Motor neuron (in vitro differentiated cells): ENCODE results near the gene CXCL5. TPM values are rescaled to one million over a fixed set of nuclear protein-coding genes. Genes with fewer than 3 reads are reported as not detected.
A peak's percentile ranks its signal among the peaks of the same experiment; 100 is the strongest.

ENCODE experiments used
- ATAC-seq, 8 experiments: fragments of 200-7000 bp; cut with Tn5 transposase; replicated peaks in 6 of 8; 2 replicates each; pipeline ENCODE4 v1.8.0; 2021; ENCODE audit warnings: mild to moderate bottlenecking in 8 of 8, moderate library complexity in 8 of 8
- H3K27ac ChIP-seq, 2 donors: fragments of 250-450 bp; sonication (Bioruptor Pico); 2 replicates each; pipeline ENCODE4 v1.9.0; 2021; ENCODE audit warnings: antibody characterized with exemption in 2 of 2, mild to moderate bottlenecking in 2 of 2, moderate library complexity in 1 of 2
- H3K4me1 ChIP-seq, 2 donors: fragments of 250-450 bp; sonication (Bioruptor Pico); replicated peaks in 1 of 2; 2 replicates each; pipeline ENCODE4 v1.6.1; 2021; ENCODE audit warnings: antibody characterized with exemption in 2 of 2, mild to moderate bottlenecking in 2 of 2, moderate library complexity in 1 of 2
- H3K4me3 ChIP-seq, 5 donors: fragments of 250-450 bp; sonication (Bioruptor Pico); 2 replicates each; pipeline ENCODE4 v1.9.0; 2021; ENCODE audit warnings: antibody characterized with exemption in 5 of 5, mild to moderate bottlenecking in 5 of 5, moderate library complexity in 4 of 5
- WGBS, 10 experiments: fragments of 450-650 bp; shearing (Covaris generic); methylation state at CpG; one replicate each; pipeline ENCODE4 v1.0.0; 2022; 5-methylcytosine and 5-hydroxymethylcytosine counted together
- in situ Hi-C, 9 experiments: fragments of 400-800 bp; cut with MboI; loops; one replicate each; pipeline ENCODE4 v1.15.0; 2021; ENCODE audit warnings: low sequenced_read_pairs in 9 of 9, low pct_unique_long_range_greater_than_20kb in 2 of 9; ENCODE audit not compliant: unreplicated experiment in 9 of 9
- total RNA-seq, 8 experiments: library from RNA; unstranded; fragments of 300-600 nt; gene quantifications; 2 replicates each; pipeline versions ENCODE4 v1.2.3 to v1.2.4, GENCODE V29; 2022

Gene CXCL5
- total RNA-seq, 8 experiments from 2014 or later, result 0.14 to 0.17 (median 0.15) TPM; not detected in 4

- in situ Hi-C loops, result no loop called here
- no peaks in the 10 kb centered on the region for H3K4me1 ChIP-seq
- ATAC-seq, result no peak
- H3K4me3 ChIP-seq, result no peak overlapping the region
- no peak overlapping the region for H3K27ac ChIP-seq
These were observed 33.6 kb upstream of the CXCL5 start for GRCh38 chr4:74032064-74032463.

DNA sequence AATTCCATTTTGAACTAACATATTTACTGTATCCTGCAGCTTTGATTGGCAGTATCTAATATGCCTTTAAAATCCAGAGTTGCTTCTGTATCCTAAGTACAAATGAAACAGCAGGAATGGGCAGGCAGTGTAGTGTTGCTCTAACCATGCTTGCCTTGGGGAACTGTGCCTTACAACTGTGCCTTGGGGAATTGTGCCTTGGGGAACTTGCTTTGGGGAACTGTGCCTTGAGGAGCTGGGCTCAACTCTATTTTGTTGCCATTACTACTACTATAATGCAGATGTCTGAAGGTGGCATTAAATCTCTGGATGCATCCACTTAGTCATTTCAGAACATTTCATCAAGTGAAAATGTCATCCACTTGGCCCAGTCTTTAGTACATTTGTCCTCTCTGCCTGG lies 33.1 kb upstream of the CXCL5 start:
- ATAC-seq, result no peak
- no peaks in the 10 kb centered on the region for H3K4me1 ChIP-seq
- in situ Hi-C loops, result no loop called here
- H3K4me3 ChIP-seq, result no peak overlapping the region
- H3K27ac ChIP-seq, result no peak overlapping the region

DNA sequence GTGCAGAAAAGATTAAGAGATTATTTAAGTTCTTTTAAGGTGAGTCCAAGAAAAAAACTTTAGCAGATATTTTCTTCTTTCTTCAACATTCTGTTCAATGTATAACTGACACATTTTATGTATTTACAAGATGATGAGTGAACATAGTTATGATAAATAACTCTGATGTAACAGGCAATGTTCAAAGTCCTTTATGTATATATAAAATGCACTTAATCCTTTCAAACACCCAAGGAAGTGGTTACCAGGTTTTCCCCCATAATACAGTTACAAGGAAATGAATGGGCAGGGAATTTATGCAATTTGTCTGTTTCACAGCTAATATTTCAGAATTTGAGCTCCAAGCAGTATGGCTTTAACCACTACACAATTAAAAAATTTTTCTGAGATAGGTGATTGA lies 31.8 kb upstream of the CXCL5 start:
- no peak for ATAC-seq
- H3K4me1 ChIP-seq, result no peaks in the 10 kb centered on the region
- H3K4me3 ChIP-seq, result no peak overlapping the region
- in situ Hi-C loops, result no loop called here
- no peak overlapping the region for H3K27ac ChIP-seq

- no peak overlapping the region for H3K27ac ChIP-seq
- no peak for ATAC-seq
- in situ Hi-C loops, result no loop called here
- no peak overlapping the region for H3K4me3 ChIP-seq
- 0 to 100% (median 54%) methylated on average over 1 of the region's 1 CpG; no CpG with 5 or more reads in 1 of the 10 experiments for WGBS, 10 experiments
- H3K4me1 ChIP-seq, result no peaks in the 10 kb centered on the region
These were observed 30.0 kb upstream of the CXCL5 start for GRCh38 chr4:74028504-74028903.

- ATAC-seq, result peak in 1 of 8 experiments; percentile 45
- WGBS, 10 experiments, result 35 to 100% (median 95%) methylated on average over 1 to 2 of the region's 2 CpGs
- in situ Hi-C loops, result no loop called here
- H3K4me1 ChIP-seq, result no peaks in the 10 kb centered on the region
- no peak overlapping the region for H3K4me3 ChIP-seq
- no peak overlapping the region for H3K27ac ChIP-seq
These were observed 25.2 kb upstream of the CXCL5 start for GRCh38 chr4:74023709-74024108.

DNA sequence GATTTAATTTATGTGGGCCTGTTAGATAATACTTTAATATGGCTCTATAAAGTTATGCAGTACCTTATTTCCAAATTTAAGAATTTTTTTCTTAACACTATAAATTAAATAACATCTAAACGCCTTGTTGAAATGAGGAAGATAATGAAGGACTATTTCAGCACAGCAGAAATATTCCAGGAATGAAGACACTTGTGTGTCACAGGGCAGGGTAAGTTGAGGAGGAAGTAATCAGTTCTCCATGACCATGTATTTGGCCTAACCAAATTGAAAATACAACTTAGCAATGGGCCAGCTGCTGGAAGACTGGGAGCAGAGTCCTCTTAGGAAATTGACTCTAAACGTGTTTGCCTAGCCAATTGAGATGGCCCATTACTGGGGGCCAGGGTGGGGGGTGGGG lies 23.1 kb upstream of the CXCL5 start:
- Histone ChIP-seq H3K4me1 (no peaks in the 10 kb centered on the region), H3K4me3 (no peak overlapping the region), H3K27ac (no peak overlapping the region)
- in situ Hi-C loops, result no loop called here
- no peak for ATAC-seq
- WGBS, 10 experiments, result 17 to 100% (median 60%) methylated on average over 1 to 2 of the region's 2 CpGs; no CpG with 5 or more reads in 2 of the 10 experiments

GRCh38 chr4:74018771-74019170 lies 20.3 kb upstream of the CXCL5 start:
- in situ Hi-C loops, result no loop called here
- WGBS, 10 experiments, result 31 to 100% (median 83%) methylated on average over 2 to 3 of the region's 3 CpGs; no CpG with 5 or more reads in 1 of the 10 experiments
- Histone ChIP-seq H3K27ac (no peak overlapping the region), H3K4me3 (no peak overlapping the region), H3K4me1 (no peaks in the 10 kb centered on the region)
- ATAC-seq, result no peak

DNA sequence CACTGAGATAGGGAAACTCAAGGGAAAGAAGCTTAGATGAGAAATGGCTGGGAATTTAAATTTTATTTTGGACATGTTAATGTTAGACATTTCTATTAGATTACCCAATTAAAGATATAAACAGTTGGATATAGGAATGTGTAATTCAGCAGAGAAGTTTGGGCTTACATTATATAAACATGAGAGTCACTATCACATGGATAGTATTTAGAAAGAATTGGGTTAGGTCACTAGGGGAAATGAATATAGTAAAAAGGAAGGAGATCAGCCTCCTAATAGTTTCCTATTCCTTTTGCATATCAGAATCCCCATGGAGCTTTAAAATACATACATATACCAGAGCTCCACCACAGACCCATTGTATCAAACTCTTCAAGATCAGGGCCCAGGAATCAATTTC lies 19.6 kb upstream of the CXCL5 start:
- no peak overlapping the region for H3K27ac ChIP-seq
- no peak overlapping the region for H3K4me3 ChIP-seq
- no peaks in the 10 kb centered on the region for H3K4me1 ChIP-seq
- no peak for ATAC-seq
- in situ Hi-C loops, result no loop called here

DNA sequence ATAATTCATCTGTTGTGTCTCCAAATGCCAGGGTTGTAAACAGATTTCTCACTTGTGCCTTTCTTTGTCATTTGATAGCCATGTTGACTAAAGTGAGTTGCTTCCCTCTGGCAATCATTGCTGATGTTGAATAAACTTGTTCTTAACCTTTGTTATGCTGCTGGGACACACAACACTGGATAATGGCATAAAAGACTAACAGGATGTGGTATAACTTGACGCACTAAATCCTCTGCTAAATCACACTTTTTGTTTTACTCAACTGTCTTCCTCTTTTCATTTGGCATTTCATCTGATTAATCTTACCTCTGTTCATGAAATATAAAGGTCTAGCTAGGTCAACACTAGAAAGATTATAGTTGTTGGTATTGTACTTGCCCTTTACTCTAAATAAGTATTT lies 17.6 kb upstream of the CXCL5 start:
- in situ Hi-C loops, result no loop called here
- H3K4me1 ChIP-seq, result peaks cover 0 to 5% of the 10 kb centered on the region in 2 donors
- H3K27ac ChIP-seq, result no peak overlapping the region
- 63 to 100% (median 76%) methylated on average over 1 of the region's 1 CpG; no CpG with 5 or more reads in 2 of the 10 experiments for WGBS, 10 experiments
- ATAC-seq, result no peak
- no peak overlapping the region for H3K4me3 ChIP-seq

- peaks cover 0 to 5% of the 10 kb centered on the region in 2 donors for H3K4me1 ChIP-seq
- 52 to 100% (median 76%) methylated on average over 1 to 3 of the region's 3 CpGs; no CpG with 5 or more reads in 1 of the 10 experiments for WGBS, 10 experiments
- H3K4me3 ChIP-seq, result no peak overlapping the region
- in situ Hi-C loops, result no loop called here
- no peak overlapping the region for H3K27ac ChIP-seq
- no peak for ATAC-seq
These were observed 16.8 kb upstream of the CXCL5 start for GRCh38 chr4:74015126-74015780.

DNA sequence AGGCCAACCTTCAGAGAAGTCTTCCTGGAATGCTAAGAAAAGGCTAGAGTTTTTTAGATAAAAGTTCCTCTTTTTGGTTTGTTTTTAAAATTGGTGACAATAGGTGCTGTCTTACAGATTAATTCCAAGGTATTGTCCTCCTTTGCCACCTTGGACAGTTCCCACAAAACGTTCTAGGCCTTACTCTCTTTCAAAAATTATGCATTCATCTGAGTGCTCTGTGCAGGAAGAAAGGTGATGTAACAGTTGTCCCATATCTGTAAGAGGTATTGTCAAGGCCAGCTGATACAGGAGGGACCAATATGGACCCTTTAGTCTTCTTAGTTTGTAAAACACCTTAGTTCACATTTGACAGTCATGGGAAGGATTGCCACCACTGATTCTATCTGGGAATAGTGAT lies 15.9 kb upstream of the CXCL5 start:
- ATAC-seq, result no peak
- WGBS, 10 experiments, result 0 to 40% (median 0%) methylated on average over 1 of the region's 1 CpG; no CpG with 5 or more reads in 5 of the 10 experiments
- in situ Hi-C loops, result no loop called here
- H3K27ac ChIP-seq, result no peak overlapping the region
- H3K4me3 ChIP-seq, result no peak overlapping the region
- H3K4me1 ChIP-seq, result peaks cover 0 to 5% of the 10 kb centered on the region in 2 donors

GRCh38 chr4:74013264-74013663 lies 14.8 kb upstream of the CXCL5 start:
- in situ Hi-C loops, result no loop called here
- ATAC-seq, result no peak
- H3K4me1 ChIP-seq, result peaks cover 0 to 5% of the 10 kb centered on the region in 2 donors
- H3K4me3 ChIP-seq, result no peak overlapping the region
- WGBS, 10 experiments, result 0 to 100% (median 63%) methylated on average over 1 to 2 of the region's 2 CpGs; no CpG with 5 or more reads in 4 of the 10 experiments
- no peak overlapping the region for H3K27ac ChIP-seq

- Histone ChIP-seq H3K4me3 (no peak overlapping the region), H3K4me1 (peaks cover 0 to 5% of the 10 kb centered on the region in 2 donors), H3K27ac (no peak overlapping the region)
- 0 to 90% (median 68%) methylated on average over 2 to 4 of the region's 4 CpGs; no CpG with 5 or more reads in 3 of the 10 experiments for WGBS, 10 experiments
- in situ Hi-C loops, result no loop called here
- peak in 5 of 8 experiments; percentile 75 to 98 (median 83) for ATAC-seq
These were observed 13.7 kb upstream of the CXCL5 start for GRCh38 chr4:74012130-74012529.

- ATAC-seq, result no peak
- Histone ChIP-seq H3K4me3 (no peak overlapping the region), H3K4me1 (peaks cover 0 to 5% of the 10 kb centered on the region in 2 donors), H3K27ac (no peak overlapping the region)
- in situ Hi-C loops, result no loop called here
- 38 to 91% (median 86%) methylated on average over 2 to 3 of the region's 3 CpGs; no CpG with 5 or more reads in 3 of the 10 experiments for WGBS, 10 experiments
These were observed 10.8 kb upstream of the CXCL5 start for GRCh38 chr4:74009307-74009706.
